ENCODE measurements around the gene DAGLA. TPM values are rescaled to one million over a fixed set of nuclear protein-coding genes. Genes with fewer than 3 reads are reported as not detected.

DAGLA gene
- total RNA-seq, 1 experiment from 2014 or later, result 8.6 TPM

- DNase-seq (no peak), ATAC-seq (no peak)
- TF ChIP-seq EZH2 (IDR thresholded peaks at IDR 0.05; ENCODE audit: low read length, unreplicated experiment) (no peak), EZH2phosphoT487 (IDR thresholded peaks at IDR 0.05; ENCODE audit: borderline replicate concordance, low read length) (no peak), CTCF (conservative IDR thresholded peaks at IDR 0.05; ENCODE audit: low read depth, low read length) (no peak)
- Histone ChIP-seq H3K4me3 (ENCODE audit: low read length) (no peak overlapping the region), H3K9ac (ENCODE audit: low read length) (no peak overlapping the region), H3K9me3 (ENCODE audit: low read length) (no peaks in the 10 kb centered on the region), H3K27ac (ENCODE audit: low read length) (no peak overlapping the region), H3K79me2 (ENCODE audit: low read length) (peaks cover 74% of the 10 kb centered on the region), H3K27me3 (ENCODE audit: low read length) (no peaks in the 10 kb centered on the region), H3K9me2 (replicated peaks; ENCODE audit: low read length) (no peaks in the 10 kb centered on the region), H3F3A (ENCODE audit: low read length, unreplicated experiment) (no peaks in the 10 kb centered on the region), H3K4me1 (ENCODE audit: insufficient read depth, low read length) (peaks cover 26% of the 10 kb centered on the region), H3K36me3 (ENCODE audit: low read depth, low read length) (no peaks in the 10 kb centered on the region), H3K4me2 (ENCODE audit: low read length) (peak overlapping the region; percentile 95), H2AFZ (ENCODE audit: low read length) (no peak overlapping the region), H4K20me1 (ENCODE audit: low read length) (no peaks in the 10 kb centered on the region; the same call in 1 of the 2 replicates)
- intact Hi-C loops (cut with micrococcal nuclease), result no loop called here
- BruUV-seq (replicated peaks), result no TSS peak
- POLR2A ChIA-PET (ENCODE audit: unreplicated experiment), result no interaction called here
- CTCF ChIA-PET, result interaction anchor here (0.6 to 1.4 kb wide), 2 partner anchors 50 to 231 kb away, joined by 3 to 6 read pairs; no protein-coding TSS in a partner anchor
Measured at GRCh38 chr11:61682906-61683675, 2.9 kb downstream of the DAGLA start.

DNA sequence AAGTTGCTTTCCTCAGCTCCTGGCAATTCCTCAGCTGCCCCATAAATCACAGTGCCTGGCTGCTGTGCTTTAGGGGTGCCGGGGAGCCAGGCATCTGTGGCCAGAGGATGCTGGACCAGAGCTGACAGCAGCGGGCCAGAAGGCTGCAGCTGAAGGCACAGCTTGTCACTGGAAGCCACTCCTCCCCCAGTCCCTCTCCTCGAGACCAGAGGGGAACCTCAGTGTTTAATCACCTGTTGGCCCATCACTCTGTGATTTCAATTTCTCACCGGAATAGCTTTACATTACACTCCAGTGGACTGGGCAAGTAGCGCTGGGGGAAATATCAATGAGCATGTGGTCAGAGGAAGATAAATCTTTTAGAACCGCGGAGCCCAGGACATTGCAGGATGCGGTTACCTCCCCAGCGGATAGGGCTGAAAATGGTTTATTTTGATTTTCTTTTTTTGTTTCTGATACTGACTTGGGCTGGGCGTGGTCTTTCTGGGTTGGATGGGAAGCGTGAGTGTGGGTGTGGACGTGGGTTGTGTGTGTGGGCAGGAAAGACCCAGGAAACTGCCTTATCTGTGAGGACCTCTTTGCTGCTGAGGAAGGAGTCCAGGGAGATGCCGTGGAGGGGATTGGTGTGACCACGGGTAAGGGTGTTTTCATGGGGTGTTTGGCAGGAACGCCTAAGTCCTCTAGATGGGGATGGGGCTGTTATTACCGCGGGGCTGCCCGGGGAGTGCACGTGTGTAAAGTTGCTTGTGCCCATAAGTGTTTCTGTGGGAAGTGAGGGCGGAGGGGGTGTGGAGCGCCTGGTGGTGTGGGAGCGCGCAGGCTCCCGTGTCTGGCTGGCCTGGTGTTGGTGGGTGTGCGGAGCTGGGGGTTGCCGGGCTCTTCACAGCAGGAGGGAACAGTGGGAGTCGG, 4.0 kb downstream of the DAGLA start:
- Histone ChIP-seq H2AFZ (ENCODE audit: low read length) (no peak overlapping the region), H3K79me2 (ENCODE audit: low read length) (peaks cover 82% of the 10 kb centered on the region), H3K27ac (ENCODE audit: low read length) (no peak overlapping the region), H3K4me2 (ENCODE audit: low read length) (no peak overlapping the region), H3F3A (ENCODE audit: low read length, unreplicated experiment) (no peaks in the 10 kb centered on the region), H3K9ac (ENCODE audit: low read length) (no peak overlapping the region), H3K4me3 (ENCODE audit: low read length) (no peak overlapping the region), H3K27me3 (ENCODE audit: low read length) (no peaks in the 10 kb centered on the region), H3K9me3 (ENCODE audit: low read length) (no peaks in the 10 kb centered on the region), H3K36me3 (ENCODE audit: low read depth, low read length) (no peaks in the 10 kb centered on the region), H3K4me1 (ENCODE audit: insufficient read depth, low read length) (peaks cover 26% of the 10 kb centered on the region), H3K9me2 (replicated peaks; ENCODE audit: low read length) (no peaks in the 10 kb centered on the region), H4K20me1 (ENCODE audit: low read length) (no peaks in the 10 kb centered on the region; the same call in 1 of the 2 replicates)
- DNase-seq (no peak), ATAC-seq (no peak)
- no TSS peak for BruUV-seq (replicated peaks)
- intact Hi-C loops (cut with micrococcal nuclease), result no loop called here
- ChIA-PET POLR2A (ENCODE audit: unreplicated experiment) (no interaction called here), CTCF (interaction anchor here (1.4 kb wide), 1 partner anchor 49 kb away, joined by 6 read pairs; no protein-coding TSS in a partner anchor)
- TF ChIP-seq CTCF (conservative IDR thresholded peaks at IDR 0.05; ENCODE audit: low read depth, low read length), result no peak
- TF ChIP-seq EZH2 (IDR thresholded peaks at IDR 0.05; ENCODE audit: low read length, unreplicated experiment), result no peak
- TF ChIP-seq EZH2phosphoT487 (IDR thresholded peaks at IDR 0.05; ENCODE audit: borderline replicate concordance, low read length), result no peak

Measured in PC-3 (cell line).